ENCODE data around the gene PLXNA4.

The PLXNA4 gene

DNA sequence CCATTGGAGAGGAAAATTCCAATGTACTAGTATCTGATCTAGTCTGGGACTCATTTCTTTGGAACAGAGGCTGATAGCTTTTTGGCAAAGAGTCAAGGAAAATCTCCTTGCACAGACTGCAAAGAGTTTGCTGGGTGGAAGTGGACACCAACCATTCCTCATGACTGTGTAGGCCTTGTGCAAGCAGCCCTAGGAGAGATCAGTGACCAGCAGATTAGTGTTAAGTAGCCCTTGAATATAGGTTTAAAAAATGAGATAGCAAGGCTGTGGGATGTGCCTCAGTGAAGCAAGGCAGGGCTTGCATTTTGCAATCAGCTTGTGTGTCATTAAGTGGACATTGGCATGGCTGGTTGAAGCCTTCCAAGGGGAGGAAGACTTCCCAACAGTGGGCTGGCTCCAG is 341.6 kb downstream of the PLXNA4 start:
- CTCF ChIA-PET, result interaction anchor here (1.6 kb wide), 1 partner anchor 9 kb away, joined by 6 read pairs; no protein-coding TSS in a partner anchor
- no peak for DNase-seq (ENCODE audit: extremely low spot score)
- POLR2A ChIA-PET, result no interaction called here
- TF ChIP-seq, protein P1, sequence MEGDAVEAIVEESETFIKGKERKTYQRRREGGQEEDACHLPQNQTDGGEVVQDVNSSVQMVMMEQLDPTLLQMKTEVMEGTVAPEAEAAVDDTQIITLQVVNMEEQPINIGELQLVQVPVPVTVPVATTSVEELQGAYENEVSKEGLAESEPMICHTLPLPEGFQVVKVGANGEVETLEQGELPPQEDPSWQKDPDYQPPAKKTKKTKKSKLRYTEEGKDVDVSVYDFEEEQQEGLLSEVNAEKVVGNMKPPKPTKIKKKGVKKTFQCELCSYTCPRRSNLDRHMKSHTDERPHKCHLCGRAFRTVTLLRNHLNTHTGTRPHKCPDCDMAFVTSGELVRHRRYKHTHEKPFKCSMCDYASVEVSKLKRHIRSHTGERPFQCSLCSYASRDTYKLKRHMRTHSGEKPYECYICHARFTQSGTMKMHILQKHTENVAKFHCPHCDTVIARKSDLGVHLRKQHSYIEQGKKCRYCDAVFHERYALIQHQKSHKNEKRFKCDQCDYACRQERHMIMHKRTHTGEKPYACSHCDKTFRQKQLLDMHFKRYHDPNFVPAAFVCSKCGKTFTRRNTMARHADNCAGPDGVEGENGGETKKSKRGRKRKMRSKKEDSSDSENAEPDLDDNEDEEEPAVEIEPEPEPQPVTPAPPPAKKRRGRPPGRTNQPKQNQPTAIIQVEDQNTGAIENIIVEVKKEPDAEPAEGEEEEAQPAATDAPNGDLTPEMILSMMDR (IDR thresholded peaks at IDR 0.05; ENCODE audit: control extremely low read depth, extremely low read depth, low read depth, missing control alignments), result no peak

DNA sequence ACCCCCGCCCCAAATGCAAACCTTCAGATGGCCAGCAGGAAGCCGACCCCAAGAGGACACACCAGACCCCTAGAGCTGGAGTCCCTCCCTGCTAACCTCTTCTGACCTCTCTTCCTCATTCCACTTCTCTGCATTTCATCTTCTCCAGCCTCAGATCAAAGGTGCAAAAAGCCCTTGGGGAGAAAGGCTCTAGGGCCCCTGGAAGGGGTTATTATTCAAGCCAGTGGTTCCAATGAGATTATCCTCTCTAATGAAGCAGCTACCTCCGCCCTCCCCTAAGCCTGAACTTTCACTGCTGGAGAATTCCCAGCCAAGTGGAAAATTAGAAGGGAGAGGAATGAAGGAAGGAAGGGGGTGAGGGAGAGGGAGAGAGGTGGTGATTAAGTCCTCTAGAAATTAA is 343.9 kb downstream of the PLXNA4 start:
- no peak for DNase-seq (ENCODE audit: extremely low spot score)
- POLR2A ChIA-PET, result no interaction called here
- CTCF ChIA-PET, result interaction anchor here (2.7 kb wide), 1 partner anchor 12 kb away, joined by 7 read pairs; no protein-coding TSS in a partner anchor
- TF ChIP-seq, protein P1 (IDR thresholded peaks at IDR 0.05; ENCODE audit: control extremely low read depth, extremely low read depth, low read depth, missing control alignments), result no peak

DNA sequence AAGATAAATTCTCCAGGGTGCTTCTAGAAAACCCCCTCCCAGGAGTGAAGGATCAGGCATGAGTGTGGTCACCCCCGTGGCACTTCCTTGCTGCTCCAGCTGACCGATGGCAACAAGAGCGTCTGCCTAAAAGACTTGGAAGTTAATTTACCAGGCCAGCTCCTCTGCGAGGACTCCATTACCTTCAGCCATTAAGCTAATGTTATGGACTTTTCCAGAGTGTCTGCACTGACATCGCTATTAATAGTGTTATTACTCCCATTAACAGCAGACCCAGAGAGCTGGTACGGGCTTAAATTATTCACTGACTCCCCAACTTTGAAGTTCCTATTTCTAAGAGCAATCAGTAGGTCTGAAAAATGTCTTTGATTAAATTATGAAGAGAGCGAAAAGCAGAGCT is 345.8 kb downstream of the PLXNA4 start:
- ChIA-PET CTCF (interaction anchor here (2.7 kb wide), 1 partner anchor 14 kb away, joined by 7 read pairs; no protein-coding TSS in a partner anchor), POLR2A (no interaction called here)
- DNase-seq (ENCODE audit: extremely low spot score), result no peak
- TF ChIP-seq, protein P1 (IDR thresholded peaks at IDR 0.05; ENCODE audit: control extremely low read depth, extremely low read depth, low read depth, missing control alignments), result no peak

DNA sequence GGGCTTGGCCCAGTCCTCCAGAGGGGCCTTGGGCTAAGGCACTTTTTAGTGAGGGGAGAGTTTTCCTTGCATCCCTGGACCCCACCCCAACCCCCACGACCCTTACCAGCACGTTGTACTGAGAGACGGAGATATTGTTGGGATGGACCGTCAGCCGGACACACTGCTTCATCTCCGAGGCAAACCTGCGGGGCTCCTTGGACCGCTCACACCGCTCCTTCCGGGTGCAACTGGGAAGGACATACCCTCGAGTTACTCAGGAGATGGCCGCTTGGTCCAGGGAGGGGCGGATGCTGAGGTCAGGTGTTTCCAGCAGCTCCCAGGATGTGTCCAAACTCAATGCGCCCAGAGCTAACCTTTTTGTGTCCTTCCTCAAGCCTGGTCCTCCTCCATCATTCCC is 348.0 kb downstream of the PLXNA4 start:
- CTCF ChIA-PET, result interaction anchor here (1.0 kb wide), 1 partner anchor 17 kb away, joined by 4 read pairs; no protein-coding TSS in a partner anchor
- POLR2A ChIA-PET, result no interaction called here
- TF ChIP-seq, protein P1 (IDR thresholded peaks at IDR 0.05; ENCODE audit: control extremely low read depth, extremely low read depth, low read depth, missing control alignments), result no peak
- no peak for DNase-seq (ENCODE audit: extremely low spot score)

DNA sequence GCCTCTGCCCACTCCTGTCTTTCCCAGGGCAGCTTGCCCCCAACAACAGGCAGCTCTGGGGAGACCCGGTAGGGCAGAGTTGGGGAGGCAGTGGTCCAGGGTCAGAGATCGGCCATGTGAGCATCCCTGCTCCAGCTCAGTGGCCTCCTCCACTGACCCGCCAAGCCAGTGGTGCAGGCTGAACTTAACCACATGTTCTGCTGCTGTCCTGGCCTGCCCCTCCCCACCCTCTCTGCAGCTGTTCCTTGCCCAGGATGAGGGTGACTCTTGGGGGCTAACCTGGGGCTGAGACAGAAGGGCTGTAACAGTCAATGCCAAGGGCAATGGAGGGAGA is 349.3 kb downstream of the PLXNA4 start:
- CTCF ChIA-PET, result no interaction called here
- no peak for DNase-seq (ENCODE audit: extremely low spot score)
- POLR2A ChIA-PET, result no interaction called here
- TF ChIP-seq, protein P1 (IDR thresholded peaks at IDR 0.05; ENCODE audit: control extremely low read depth, extremely low read depth, low read depth, missing control alignments), result no peak

DNA sequence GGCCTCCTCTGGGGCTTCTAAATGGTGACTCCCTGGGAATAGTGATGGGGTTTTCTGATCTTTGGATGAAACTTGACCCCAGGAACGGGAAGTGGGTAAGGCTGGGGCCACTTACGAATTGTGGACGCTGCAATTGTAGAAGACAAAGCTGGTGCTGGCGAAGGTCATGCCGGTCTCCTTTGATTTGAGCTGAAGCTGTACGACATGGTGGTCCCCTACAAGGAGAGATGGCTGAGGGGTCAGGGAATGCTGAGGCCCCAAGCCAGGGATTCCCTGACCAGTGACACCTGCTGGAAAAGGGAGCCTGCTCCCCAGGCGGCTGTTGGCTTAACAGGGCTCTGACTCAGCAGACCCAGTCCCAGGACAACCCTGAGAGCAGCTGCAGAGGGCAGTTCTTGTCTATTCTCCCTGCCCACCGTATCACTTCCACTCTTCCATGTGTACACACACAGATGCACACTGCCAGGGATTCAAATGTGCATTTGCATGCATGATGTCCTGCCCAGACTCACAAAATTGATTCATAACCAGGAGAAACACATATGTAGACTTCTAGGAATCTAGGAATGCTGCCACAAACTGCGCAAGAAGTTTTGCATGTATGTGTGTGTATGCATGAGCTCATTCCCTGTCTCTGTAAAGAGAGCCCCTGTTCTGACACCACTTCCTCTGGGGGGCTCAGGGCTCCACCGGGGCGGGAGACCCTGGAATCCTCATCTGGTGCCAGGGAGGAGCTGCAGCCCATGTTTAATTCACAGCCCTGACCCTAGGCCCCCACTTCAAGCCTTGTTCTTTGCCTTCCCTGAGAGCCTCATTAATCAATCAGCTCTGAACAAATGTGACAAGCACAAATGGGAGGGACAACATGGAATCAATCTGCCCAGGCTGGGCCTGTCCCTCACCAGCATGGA is 350.0 kb downstream of the PLXNA4 start:
- POLR2A ChIA-PET, result no interaction called here
- TF ChIP-seq, protein P1 (IDR thresholded peaks at IDR 0.05; ENCODE audit: control extremely low read depth, extremely low read depth, low read depth, missing control alignments), result no peak

More for the DNA sequence above, 350.0 kb downstream of the PLXNA4 start:
- CTCF ChIA-PET, result no interaction called here
- no peak for DNase-seq (ENCODE audit: extremely low spot score)
